ENCODE results near the gene CPPED1. TPM values are rescaled to one million over a fixed set of nuclear protein-coding genes. Genes with fewer than 3 reads are reported as not detected.

CPPED1 gene
- total RNA-seq, 1 experiment from 2014 or later = 7.9 TPM

DNA sequence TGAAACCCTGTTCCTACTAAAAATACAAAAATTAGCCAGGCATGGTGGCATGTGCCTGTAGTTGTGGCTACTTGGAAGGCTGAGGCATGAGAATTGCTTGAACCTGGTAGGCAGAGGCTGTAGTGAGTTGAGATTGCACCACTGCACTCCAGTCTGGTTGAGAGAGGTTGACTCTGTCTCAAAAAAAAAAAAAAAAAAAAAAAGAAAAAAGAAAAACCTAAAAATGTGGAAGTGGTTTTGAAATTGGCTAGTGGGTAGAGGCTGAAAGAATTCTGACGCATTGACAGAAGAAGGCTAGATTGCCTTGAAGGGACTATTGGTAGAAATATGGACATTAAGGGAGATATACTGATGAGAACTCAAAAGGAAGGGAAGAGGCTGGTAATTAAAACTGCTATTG lies 33.6 kb upstream of the CPPED1 start:
- H2AK5ac ChIP-seq (ENCODE audit: insufficient read length, low read length) = no peak overlapping the region
- DNase-seq = no peak
- H3K9me3 Mint-ChIP-seq = peaks cover 13 to 15% of the 10 kb centered on the region in 2 experiments
- H3K4me3 Mint-ChIP-seq = no peak overlapping the region; a peak in 1 of 5 replicates
- H4K5ac ChIP-seq (ENCODE audit: insufficient read length, low read depth, low read length) = no peak overlapping the region
- no peak overlapping the region for H3K14ac ChIP-seq (ENCODE audit: insufficient read depth, low read length)
- H3K27me3 ChIP-seq (ENCODE audit: insufficient read depth, low read length) = no peaks in the 10 kb centered on the region
- no peaks in the 10 kb centered on the region for H4K20me1 ChIP-seq (ENCODE audit: control insufficient read depth, insufficient read depth, insufficient read length)
- no peak overlapping the region for H3K18ac ChIP-seq (ENCODE audit: insufficient read length, low read depth, low read length)
- no peak overlapping the region for H3K4me2 ChIP-seq (ENCODE audit: insufficient read depth, insufficient read length, low read length)
- no CpG with 5 or more reads among the region's 1 CpG for WGBS (ENCODE audit: extremely low coverage, insufficient read length, low lambda C conversion rate)
- H3T11ph ChIP-seq (ENCODE audit: low read length) = no peak overlapping the region
- no peaks in the 10 kb centered on the region for H3K23me2 ChIP-seq (ENCODE audit: insufficient read length, low read depth, low read length, poor library complexity, severe bottlenecking)
- H3K9ac ChIP-seq (ENCODE audit: extremely low read depth, insufficient read length, low read length) = no peak overlapping the region
- peaks cover 0 to 6% (median 0%) of the 10 kb centered on the region in 3 experiments; a peak in 2 of 7 replicates for H3K36me3 Mint-ChIP-seq (ENCODE audit: insufficient read depth in 1 of 3, low read depth in 3 of 3)
- no peak overlapping the region for H2BK15ac ChIP-seq (ENCODE audit: low read depth, low read length)
- H3K4me1 Mint-ChIP-seq = peaks cover 3 to 6% of the 10 kb centered on the region in 2 experiments; a peak in 3 of 4 replicates
- H4K91ac ChIP-seq (ENCODE audit: insufficient read length, low read depth, low read length) = no peak overlapping the region
- H3K9me3 ChIP-seq (ENCODE audit: control insufficient read depth, low read depth, low read length) = no peaks in the 10 kb centered on the region
- H3K27ac ChIP-seq (ENCODE audit: insufficient read length, low read depth, low read length) = no peak overlapping the region
- no peak overlapping the region for H3K56ac ChIP-seq (ENCODE audit: insufficient read length, low read depth, low read length)
- H3K4me1 ChIP-seq (ENCODE audit: insufficient read depth, low read length) = no peaks in the 10 kb centered on the region
- no peak overlapping the region for H2AFZ ChIP-seq (ENCODE audit: low read length)
- no peak overlapping the region for H2BK20ac ChIP-seq (ENCODE audit: low read depth, low read length, poor library complexity, severe bottlenecking)
- no peak overlapping the region for H2BK12ac ChIP-seq (ENCODE audit: insufficient read length, low read depth, low read length)
- no peak overlapping the region for H3K23ac ChIP-seq (ENCODE audit: insufficient read length, low read depth, low read length)
- no peaks in the 10 kb centered on the region for H3K79me1 ChIP-seq (ENCODE audit: insufficient read depth, low read depth, low read length, poor library complexity, severe bottlenecking)
- H3K79me2 ChIP-seq (ENCODE audit: insufficient read depth, low read length) = no peaks in the 10 kb centered on the region
- H2BK120ac ChIP-seq (ENCODE audit: low read depth, low read length, poor library complexity, severe bottlenecking) = no peak overlapping the region
- H3K4ac ChIP-seq (ENCODE audit: low read depth, low read length) = no peak overlapping the region
- H4K8ac ChIP-seq (replicated peaks; ENCODE audit: insufficient read length, low read depth, low read length) = no peak overlapping the region
- TF ChIP-seq, protein P1, sequence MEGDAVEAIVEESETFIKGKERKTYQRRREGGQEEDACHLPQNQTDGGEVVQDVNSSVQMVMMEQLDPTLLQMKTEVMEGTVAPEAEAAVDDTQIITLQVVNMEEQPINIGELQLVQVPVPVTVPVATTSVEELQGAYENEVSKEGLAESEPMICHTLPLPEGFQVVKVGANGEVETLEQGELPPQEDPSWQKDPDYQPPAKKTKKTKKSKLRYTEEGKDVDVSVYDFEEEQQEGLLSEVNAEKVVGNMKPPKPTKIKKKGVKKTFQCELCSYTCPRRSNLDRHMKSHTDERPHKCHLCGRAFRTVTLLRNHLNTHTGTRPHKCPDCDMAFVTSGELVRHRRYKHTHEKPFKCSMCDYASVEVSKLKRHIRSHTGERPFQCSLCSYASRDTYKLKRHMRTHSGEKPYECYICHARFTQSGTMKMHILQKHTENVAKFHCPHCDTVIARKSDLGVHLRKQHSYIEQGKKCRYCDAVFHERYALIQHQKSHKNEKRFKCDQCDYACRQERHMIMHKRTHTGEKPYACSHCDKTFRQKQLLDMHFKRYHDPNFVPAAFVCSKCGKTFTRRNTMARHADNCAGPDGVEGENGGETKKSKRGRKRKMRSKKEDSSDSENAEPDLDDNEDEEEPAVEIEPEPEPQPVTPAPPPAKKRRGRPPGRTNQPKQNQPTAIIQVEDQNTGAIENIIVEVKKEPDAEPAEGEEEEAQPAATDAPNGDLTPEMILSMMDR (conservative IDR thresholded peaks at IDR 0.05) = no peak
- H3K27ac Mint-ChIP-seq = no peak overlapping the region
- peaks cover 2% of the 10 kb centered on the region for H3K27me3 Mint-ChIP-seq (ENCODE audit: low read depth)
- H2BK5ac ChIP-seq (ENCODE audit: insufficient read length, low read length) = no peak overlapping the region
